Astrocyte of the cerebellum (primary cell): ENCODE data around the gene METTL13.
A peak's percentile ranks its signal among the peaks of the same experiment; 100 is the strongest.

Source experiments
- DNase-seq: peaks from one replicate; pipeline ENCODE4 v3.0.0-alpha.2; 2011; ENCODE audit warnings: low read depth
- H3K4me3 ChIP-seq: 2 replicates; pipeline ENCODE4 v1.5.1; 2011; ENCODE audit warnings: mild to moderate bottlenecking, low read depth, low read length, moderate library complexity
- in situ Hi-C: cut with HindIII; loops from 2 replicates; pipeline ENCODE4 v1.10.0; 2017; ENCODE audit warnings: low sequenced_read_pairs
- TF ChIP-seq, protein P1 (sequence below): IDR thresholded peaks from 2 replicates; pipeline ENCODE4 v1.5.1; 2012; ENCODE audit warnings: low read length, low read depth, moderate library complexity, mild to moderate bottlenecking; ENCODE audit errors: missing control alignments

Gene METTL13

DNA sequence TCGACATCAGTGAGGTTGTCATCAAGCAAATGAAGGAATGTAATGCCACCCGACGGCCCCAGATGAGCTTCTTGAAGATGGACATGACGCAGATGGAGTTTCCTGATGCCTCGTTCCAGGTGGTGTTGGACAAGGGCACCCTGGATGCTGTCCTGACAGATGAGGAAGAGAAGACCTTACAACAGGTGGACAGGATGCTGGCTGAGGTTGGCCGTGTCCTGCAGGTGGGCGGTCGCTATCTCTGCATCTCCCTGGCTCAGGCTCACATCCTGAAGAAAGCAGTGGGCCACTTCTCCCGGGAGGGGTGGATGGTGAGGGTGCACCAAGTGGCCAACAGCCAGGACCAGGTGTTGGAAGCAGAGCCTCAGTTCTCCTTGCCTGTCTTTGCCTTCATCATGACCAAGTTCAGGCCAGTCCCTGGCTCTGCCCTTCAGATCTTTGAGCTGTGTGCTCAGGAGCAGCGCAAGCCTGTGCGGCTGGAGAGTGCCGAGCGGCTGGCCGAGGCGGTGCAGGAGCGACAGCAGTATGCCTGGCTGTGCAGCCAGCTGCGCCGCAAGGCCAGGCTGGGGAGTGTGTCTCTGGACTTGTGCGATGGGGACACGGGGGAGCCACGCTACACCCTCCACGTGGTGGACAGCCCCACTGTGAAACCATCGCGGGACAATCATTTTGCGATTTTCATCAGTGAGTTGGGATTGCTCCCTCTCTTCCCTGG lies 2.5 kb downstream of the METTL13 start:
- DNase-seq, result no peak
- H3K4me3 ChIP-seq, result no peak overlapping the region
- in situ Hi-C loops, result no loop called here
- TF ChIP-seq, protein P1, sequence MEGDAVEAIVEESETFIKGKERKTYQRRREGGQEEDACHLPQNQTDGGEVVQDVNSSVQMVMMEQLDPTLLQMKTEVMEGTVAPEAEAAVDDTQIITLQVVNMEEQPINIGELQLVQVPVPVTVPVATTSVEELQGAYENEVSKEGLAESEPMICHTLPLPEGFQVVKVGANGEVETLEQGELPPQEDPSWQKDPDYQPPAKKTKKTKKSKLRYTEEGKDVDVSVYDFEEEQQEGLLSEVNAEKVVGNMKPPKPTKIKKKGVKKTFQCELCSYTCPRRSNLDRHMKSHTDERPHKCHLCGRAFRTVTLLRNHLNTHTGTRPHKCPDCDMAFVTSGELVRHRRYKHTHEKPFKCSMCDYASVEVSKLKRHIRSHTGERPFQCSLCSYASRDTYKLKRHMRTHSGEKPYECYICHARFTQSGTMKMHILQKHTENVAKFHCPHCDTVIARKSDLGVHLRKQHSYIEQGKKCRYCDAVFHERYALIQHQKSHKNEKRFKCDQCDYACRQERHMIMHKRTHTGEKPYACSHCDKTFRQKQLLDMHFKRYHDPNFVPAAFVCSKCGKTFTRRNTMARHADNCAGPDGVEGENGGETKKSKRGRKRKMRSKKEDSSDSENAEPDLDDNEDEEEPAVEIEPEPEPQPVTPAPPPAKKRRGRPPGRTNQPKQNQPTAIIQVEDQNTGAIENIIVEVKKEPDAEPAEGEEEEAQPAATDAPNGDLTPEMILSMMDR, result no peak

DNA sequence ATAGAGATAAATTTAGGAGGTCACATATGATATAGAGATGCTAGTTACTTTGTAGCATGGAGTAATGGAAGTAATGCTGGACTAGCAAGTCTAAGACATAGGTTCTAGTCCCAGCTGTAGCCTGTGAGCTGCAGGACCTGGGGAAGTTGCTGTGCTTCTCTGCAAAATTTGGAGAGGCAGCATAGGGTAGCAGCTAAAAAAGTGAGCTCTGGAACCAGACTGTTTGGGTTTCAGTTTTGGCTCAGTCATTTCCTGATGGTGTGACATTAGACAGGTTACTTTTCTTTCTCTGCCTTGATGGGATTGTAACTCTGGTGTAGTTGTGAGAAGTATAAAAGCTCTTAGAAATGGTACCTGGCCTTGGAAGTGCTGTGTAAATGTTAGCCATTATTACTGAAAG lies 3.3 kb downstream of the METTL13 start:
- in situ Hi-C loops, result no loop called here
- TF ChIP-seq, protein P1, result no peak
- H3K4me3 ChIP-seq, result no peak overlapping the region
- DNase-seq, result no peak

DNA sequence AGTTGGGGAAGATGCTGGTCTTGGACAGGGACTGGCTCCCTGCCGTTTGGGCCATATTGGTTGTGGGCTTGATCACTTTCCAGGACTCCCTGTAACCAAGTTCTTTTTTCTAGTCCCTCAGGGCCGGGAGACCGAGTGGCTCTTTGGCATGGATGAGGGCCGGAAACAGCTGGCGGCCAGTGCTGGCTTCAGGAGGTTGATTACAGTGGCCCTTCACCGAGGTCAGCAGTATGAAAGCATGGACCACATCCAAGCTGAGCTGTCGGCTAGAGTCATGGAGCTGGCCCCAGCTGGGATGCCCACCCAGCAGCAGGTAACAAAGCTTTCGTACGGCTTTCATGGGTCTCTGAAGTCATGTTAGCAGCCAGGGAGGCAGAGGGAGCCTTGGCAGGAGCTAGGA lies 4.3 kb downstream of the METTL13 start:
- TF ChIP-seq, protein P1, result no peak
- no peak overlapping the region for H3K4me3 ChIP-seq
- in situ Hi-C loops, result no loop called here
- no peak for DNase-seq

DNA sequence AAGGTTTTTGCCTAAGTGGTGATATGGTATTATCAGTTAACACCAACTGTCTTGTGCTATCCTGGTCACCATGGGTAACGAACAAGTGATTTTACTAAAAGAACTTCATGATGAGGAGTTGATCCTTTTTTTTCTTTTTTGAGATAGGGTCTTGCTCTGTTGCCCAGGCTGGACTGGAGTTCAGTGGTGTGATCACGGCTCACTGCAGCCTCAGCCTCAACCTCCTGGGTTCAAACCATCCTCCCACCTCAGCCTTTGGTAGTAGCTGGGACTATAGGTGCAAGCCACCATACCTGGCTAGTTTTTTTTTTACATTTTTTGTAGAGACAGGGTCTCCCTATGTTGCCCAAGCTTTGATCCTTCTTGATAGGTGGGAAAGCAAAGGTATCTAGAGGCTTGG lies 5.1 kb downstream of the METTL13 start:
- in situ Hi-C loops, result no loop called here
- H3K4me3 ChIP-seq, result no peak overlapping the region
- DNase-seq, result no peak
- TF ChIP-seq, protein P1, result no peak

- DNase-seq, result no peak
- in situ Hi-C loops, result no loop called here
- H3K4me3 ChIP-seq, result no peak overlapping the region
- TF ChIP-seq, protein P1, result no peak
Observed at GRCh38 chr1:171787686-171788480, 6.4 kb downstream of the METTL13 start.

DNA sequence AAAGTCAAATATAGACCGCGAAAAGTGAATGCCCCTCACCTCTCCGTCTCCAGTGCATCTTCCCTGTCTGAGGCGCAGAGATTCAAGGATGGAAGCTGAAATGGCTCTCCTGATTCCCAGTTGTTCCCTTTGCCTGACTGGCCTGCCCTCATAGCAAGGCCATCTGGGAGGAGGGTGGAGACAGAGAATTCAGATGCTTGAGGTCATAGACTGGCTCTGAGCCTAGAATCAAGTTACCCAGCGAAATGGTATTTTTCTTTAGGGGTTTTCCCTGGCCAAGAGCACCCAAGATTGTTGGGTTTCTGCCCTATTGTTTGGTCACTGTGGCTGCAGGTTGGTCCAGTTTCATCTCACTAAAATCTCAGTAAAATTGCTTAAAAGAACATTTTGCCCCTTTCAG lies 7.2 kb downstream of the METTL13 start:
- TF ChIP-seq, protein P1, result no peak
- no peak overlapping the region for H3K4me3 ChIP-seq
- DNase-seq, result peak; percentile 60
- in situ Hi-C loops, result no loop called here
